Stimulated activated CD8-positive, alpha-beta memory T cell treated with anti-CD3 and anti-CD28 coated beads, Interleukin-15, amount 100 ng/mL, for 1 hour (primary cell): Measurements from ENCODE around the gene OSBPL10.

Experiments
- DNase-seq: peaks from one replicate; pipeline ENCODE4 v3.0.0-alpha.2; 2020; ENCODE audit warnings: low read depth

The OSBPL10 gene

DNA sequence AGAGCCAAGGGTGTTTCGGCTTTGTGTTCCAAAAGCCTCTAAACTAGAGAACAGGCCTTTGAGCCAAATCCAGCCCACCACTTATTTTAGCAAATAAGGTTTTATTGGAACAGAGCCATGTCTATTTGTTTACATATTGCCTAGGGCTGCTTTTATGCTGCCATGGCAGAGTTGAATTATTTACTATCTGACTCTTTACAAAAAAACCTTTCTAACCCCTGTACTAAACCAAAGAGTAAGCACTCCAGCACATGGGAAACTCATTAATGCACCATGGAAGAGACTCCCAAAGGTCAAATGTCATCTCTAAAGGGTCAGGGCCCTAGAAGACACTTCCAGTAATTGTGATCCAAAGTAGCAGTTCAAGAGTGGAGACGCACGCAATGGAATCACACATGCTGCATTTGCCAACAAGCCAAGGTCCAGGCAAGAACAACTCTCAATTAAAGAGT is 22.3 kb downstream of the OSBPL10 start:
- DNase-seq: no peak

DNA sequence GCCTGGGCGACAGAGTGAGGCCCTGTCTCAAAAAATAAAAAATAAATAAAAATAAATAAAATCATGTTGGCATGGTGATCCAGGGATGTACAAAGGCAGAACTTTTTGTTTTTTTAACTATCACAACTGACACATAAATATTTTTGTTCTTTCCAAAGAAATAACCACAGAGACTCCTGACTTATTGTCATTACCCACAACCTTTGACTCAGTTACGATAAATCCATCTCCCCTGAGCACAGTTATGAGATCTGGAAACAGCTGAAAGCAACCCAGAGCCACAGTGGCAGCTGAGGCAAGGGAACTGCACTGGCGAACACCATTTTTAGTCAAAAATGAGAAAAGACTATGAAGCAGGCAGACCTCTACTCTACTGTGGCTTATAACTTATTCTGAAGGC is 24.0 kb downstream of the OSBPL10 start:
- no peak for DNase-seq

GRCh38 chr3:31955581-31955980 is 25.5 kb downstream of the OSBPL10 start:
- no peak for DNase-seq

GRCh38 chr3:31953636-31954035 is 27.4 kb downstream of the OSBPL10 start:
- DNase-seq: no peak

GRCh38 chr3:31953091-31953490 is 28.0 kb downstream of the OSBPL10 start:
- no peak for DNase-seq

DNA sequence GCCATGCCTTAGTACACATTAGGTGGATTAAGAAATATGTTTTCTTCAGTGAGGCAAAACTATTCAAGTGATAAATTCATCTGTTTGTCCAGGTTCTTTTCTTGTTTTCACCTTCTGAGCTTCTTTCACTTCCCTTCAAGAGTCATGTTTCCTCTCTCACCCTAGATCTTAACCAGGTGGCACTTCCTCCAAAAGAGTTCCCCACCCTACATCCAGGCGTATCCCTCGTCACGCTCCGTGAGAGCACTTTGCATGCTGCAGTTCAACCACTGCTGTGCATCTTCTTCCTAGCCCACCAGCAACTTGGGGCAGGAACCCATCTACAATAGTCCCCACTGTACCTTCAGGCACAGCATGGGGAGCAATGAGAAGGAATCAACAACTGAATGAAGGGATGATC is 28.9 kb downstream of the OSBPL10 start:
- DNase-seq: no peak

DNA sequence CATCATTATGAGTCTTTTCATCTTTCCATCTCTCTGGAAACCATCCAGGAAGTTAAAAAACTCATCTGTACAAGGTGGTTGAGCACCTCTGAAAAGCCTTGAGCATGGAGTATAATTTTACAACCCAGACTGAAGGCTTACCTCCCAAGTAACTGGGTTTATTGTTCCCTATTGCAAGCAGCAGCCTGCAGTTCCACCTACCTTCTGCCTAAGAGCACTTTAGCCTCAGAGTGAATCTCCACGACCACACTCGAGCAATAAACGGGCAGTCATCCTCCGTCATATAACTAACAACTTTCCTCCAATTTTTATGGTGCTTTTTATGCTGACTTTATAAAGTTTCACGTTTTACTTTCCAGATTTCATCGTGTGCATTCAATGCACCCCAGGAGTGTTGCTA is 32.8 kb downstream of the OSBPL10 start:
- no peak for DNase-seq

- no peak for DNase-seq
These were observed 33.4 kb downstream of the OSBPL10 start for GRCh38 chr3:31947671-31948091.

DNA sequence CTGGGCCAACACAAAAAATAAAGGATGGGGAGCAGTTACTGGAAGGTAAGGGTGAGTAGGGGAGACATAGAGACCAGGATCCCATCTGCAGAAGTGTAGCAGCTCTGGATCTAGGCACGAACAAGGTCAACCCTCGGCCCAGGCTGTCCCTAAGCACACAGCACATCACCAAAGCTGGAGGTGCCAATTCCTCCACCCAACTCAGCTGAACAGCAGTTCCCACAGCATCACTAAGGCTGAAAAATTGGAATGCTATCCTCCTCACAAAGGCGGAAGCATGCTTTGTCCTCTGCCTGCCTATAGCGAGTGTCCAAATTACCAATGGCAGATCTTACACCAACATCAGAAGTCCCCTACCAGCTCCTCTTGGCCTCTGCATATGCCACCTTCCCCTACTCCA is 33.9 kb downstream of the OSBPL10 start:
- DNase-seq: no peak

- no peak for DNase-seq
These were observed 34.5 kb downstream of the OSBPL10 start for GRCh38 chr3:31946484-31947081.

DNA sequence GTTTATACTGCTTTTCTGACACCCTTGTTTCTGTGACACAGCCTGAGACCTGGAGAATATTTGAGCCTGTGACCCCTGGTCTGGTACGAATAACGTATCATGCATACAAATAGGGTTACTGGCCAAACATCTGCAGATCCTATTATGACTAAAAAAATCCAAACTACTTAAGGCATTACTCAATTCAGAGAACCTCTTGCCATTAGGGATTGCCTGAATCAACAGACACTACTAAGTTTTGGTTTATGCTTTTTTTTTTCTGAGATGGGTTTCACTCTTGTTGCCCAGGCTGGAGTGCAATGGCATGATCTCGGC is 35.4 kb downstream of the OSBPL10 start:
- DNase-seq: no peak

DNA sequence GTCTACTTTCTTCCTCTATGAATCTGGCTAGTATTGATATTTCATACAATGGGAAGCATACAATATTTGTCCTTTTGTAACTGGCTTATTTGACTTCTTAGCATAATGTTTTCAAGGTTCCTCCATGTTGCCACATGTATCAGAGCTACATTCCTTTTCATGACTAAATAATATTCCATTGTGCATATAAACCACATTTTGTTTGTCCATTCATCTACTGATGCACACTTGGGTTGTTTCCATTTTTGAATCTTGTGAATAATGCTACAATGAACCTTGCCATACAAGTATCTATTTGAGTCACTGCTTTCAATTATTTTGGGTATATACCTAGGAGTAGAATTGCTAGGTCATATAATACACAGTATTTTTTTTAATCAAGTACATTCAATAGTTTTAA is 38.0 kb downstream of the OSBPL10 start:
- no peak for DNase-seq

- DNase-seq: no peak
These were observed 38.6 kb downstream of the OSBPL10 start for GRCh38 chr3:31942446-31942845.

DNA sequence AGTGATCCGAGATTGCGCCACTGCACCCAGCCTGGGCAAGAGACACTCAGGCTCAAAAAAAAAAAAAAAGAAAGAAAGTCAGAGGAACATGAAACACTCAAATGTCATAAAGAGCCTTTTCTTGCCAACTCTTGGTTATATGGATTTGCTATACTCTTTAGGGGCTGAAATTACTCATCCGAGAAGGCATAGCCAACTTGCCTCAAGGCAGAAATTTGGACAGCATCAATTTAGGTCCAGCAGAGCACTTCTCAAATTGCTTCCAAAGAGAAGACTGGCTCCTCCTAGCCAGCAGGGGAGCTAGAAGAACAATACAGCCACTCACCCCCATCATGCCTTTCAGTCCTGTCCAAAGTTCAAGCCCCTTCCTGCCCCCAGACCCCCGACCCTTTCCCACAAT is 43.8 kb downstream of the OSBPL10 start:
- no peak for DNase-seq

GRCh38 chr3:31936420-31937060 is 44.5 kb downstream of the OSBPL10 start:
- DNase-seq: no peak

- DNase-seq: no peak
These were observed 46.2 kb downstream of the OSBPL10 start for GRCh38 chr3:31934866-31935265.

DNA sequence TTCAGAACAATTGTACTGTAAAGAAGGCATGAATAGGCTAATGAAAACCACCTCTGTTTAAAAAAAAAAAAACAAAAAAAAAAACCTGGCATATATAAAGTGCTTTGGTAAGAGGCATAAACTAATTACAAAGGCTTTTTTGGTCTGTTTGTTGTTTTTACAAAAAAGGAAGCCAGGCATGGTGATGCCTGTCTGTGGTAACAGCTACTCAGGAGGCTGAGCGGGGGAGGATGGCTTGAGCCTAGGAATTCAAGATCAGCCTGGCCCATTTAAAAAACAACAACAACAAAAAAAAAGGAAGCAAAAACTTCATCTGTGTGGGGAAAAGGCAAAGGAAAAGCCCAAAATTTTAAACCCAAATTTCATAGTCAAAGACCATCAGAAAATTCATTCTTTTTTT is 47.0 kb downstream of the OSBPL10 start:
- DNase-seq: no peak

GRCh38 chr3:31932990-31933389 is 48.1 kb downstream of the OSBPL10 start:
- no peak for DNase-seq

GRCh38 chr3:31929826-31930502 is 51.1 kb downstream of the OSBPL10 start:
- DNase-seq: no peak

- DNase-seq: no peak
These were observed 53.3 kb downstream of the OSBPL10 start for GRCh38 chr3:31927811-31928210.

GRCh38 chr3:31926543-31926942 is 54.5 kb downstream of the OSBPL10 start:
- no peak for DNase-seq

- no peak for DNase-seq
These were observed 55.8 kb downstream of the OSBPL10 start for GRCh38 chr3:31925271-31925630.

GRCh38 chr3:31924610-31925270 is 56.3 kb downstream of the OSBPL10 start:
- DNase-seq: no peak
